GM23338 (cell line): Measurements from ENCODE around the gene VEPH1. TPM values are rescaled to one million over a fixed set of nuclear protein-coding genes. Genes with fewer than 3 reads are reported as not detected.

Source experiments
- ATAC-seq: fragments of 200-7000 bp; cut with Tn5 transposase; 3 replicates; pipeline ENCODE4 v1.9.1; 2020
- DNase-seq: peaks from one replicate; pipeline ENCODE4 v3.0.0-alpha.2; 2015; ENCODE audit warnings: low spot score
- H2AFZ ChIP-seq: fragments of 200-600 bp; sonication (generic); 2 replicates; pipeline ENCODE4 v1.8.0; 2016; ENCODE audit warnings: antibody characterized with exemption, mild to moderate bottlenecking, moderate library complexity
- H3F3A ChIP-seq: fragments of 200-600 bp; sonication (generic); replicated peaks from 2 replicates; pipeline ENCODE4 v1.8.0; 2017; ENCODE audit warnings: antibody characterized with exemption, mixed run types, low read depth
- H3K27ac ChIP-seq: fragments of 200-600 bp; sonication (generic); 2 replicates; pipeline ENCODE4 v1.6.1; 2016; ENCODE audit warnings: low read depth
- H3K27me3 ChIP-seq: fragments of 200-600 bp; sonication (generic); 2 replicates; pipeline ENCODE4 v1.8.0; 2016; ENCODE audit warnings: mild to moderate bottlenecking, mixed run types, moderate library complexity; ENCODE audit not compliant: insufficient read depth
- H3K36me3 ChIP-seq: fragments of 200-600 bp; sonication (generic); 2 replicates; pipeline ENCODE4 v1.8.0; 2016; ENCODE audit warnings: mild to moderate bottlenecking; ENCODE audit not compliant: insufficient read depth
- H3K4me1 ChIP-seq: fragments of 200-600 bp; sonication (generic); 2 replicates; pipeline ENCODE4 v1.8.0; 2016; ENCODE audit warnings: mild to moderate bottlenecking, moderate library complexity; ENCODE audit not compliant: insufficient read depth
- H3K4me2 ChIP-seq: fragments of 200-600 bp; sonication (generic); 2 replicates; pipeline ENCODE4 v1.7.1; 2017; ENCODE audit warnings: mixed run types
- H3K4me3 ChIP-seq: fragments of 200-600 bp; sonication (generic); 2 replicates; pipeline ENCODE4 v1.6.1; 2016; ENCODE audit warnings: mixed run types
- H3K79me2 ChIP-seq: fragments of 200-600 bp; sonication (generic); replicated peaks from 2 replicates; pipeline ENCODE4 v1.8.0; 2017; ENCODE audit warnings: mild to moderate bottlenecking; ENCODE audit not compliant: insufficient read depth
- H3K9me2 ChIP-seq: fragments of 200-600 bp; sonication (generic); 2 replicates; pipeline ENCODE4 v1.8.0; 2017; ENCODE audit not compliant: insufficient read depth
- H4K20me1 ChIP-seq: fragments of 200-600 bp; sonication (generic); replicated peaks from 2 replicates; pipeline ENCODE4 v1.8.0; 2017; ENCODE audit warnings: mild to moderate bottlenecking; ENCODE audit not compliant: insufficient read depth
- H3K27ac Mint-ChIP-seq: 2 replicates; pipeline ENCODE4 v1.8.0; 2020; ENCODE audit warnings: inconsistent platforms, mild to moderate bottlenecking, moderate library complexity, mixed read lengths
- H3K27me3 Mint-ChIP-seq: 3 replicates; pipeline ENCODE4 v1.8.0; 2022; ENCODE audit warnings: low read depth, mild to moderate bottlenecking, moderate library complexity, mixed read lengths, inconsistent platforms; ENCODE audit not compliant: insufficient read depth, poor library complexity
- H3K36me3 Mint-ChIP-seq: 3 replicates; pipeline ENCODE4 v1.8.0; 2021; ENCODE audit warnings: low read depth, mild to moderate bottlenecking, inconsistent platforms, moderate library complexity, mixed read lengths
- H3K4me1 Mint-ChIP-seq: 3 replicates; pipeline ENCODE4 v1.8.0; 2020; ENCODE audit warnings: mild to moderate bottlenecking, inconsistent platforms, mixed read lengths
- H3K4me3 Mint-ChIP-seq: 3 replicates; pipeline ENCODE4 v1.8.0; 2021; ENCODE audit warnings: moderate library complexity, mild to moderate bottlenecking, inconsistent platforms, mixed read lengths
- H3K9me3 Mint-ChIP-seq: 3 replicates; pipeline ENCODE4 v1.8.0; 2020; ENCODE audit warnings: moderate library complexity, mild to moderate bottlenecking, inconsistent platforms, mixed read lengths
- CREB1 ChIP-seq: fragments of 250-450 bp; sonication (Bioruptor Pico); IDR thresholded peaks from 2 replicates; pipeline ENCODE4 v1.5.0; 2020; ENCODE audit warnings: low read depth, mild to moderate bottlenecking, moderate library complexity
- EZH2 ChIP-seq: fragments of 200-600 bp; sonication (generic); IDR thresholded peaks from one replicate; pipeline ENCODE4 v1.8.0; 2017; ENCODE audit warnings: antibody characterized with exemption, mild to moderate bottlenecking, low read depth; ENCODE audit not compliant: unreplicated experiment
- EZH2phosphoT487 ChIP-seq: fragments of 200-600 bp; sonication (generic); IDR thresholded peaks from one replicate; pipeline ENCODE4 v1.8.1; 2018; ENCODE audit warnings: antibody characterized with exemption; ENCODE audit not compliant: unreplicated experiment
- JUNB ChIP-seq: IDR thresholded peaks from one replicate; pipeline ENCODE4 v1.6.1; 2016; ENCODE audit warnings: antibody characterized with exemption; ENCODE audit not compliant: unreplicated experiment
- NANOG ChIP-seq: IDR thresholded peaks from 2 replicates; pipeline ENCODE4 v1.6.1; 2016; ENCODE audit warnings: antibody characterized with exemption, borderline replicate concordance
- POLR2AphosphoS5 ChIP-seq: IDR thresholded peaks from 2 replicates; pipeline ENCODE4 v1.6.1; 2016; ENCODE audit warnings: antibody characterized with exemption, low read depth
- STAT1 ChIP-seq: IDR thresholded peaks from one replicate; pipeline ENCODE4 v1.6.1; 2016; ENCODE audit warnings: antibody characterized with exemption; ENCODE audit not compliant: unreplicated experiment
- ZNF114 ChIP-seq: fragments of 250-450 bp; sonication (Bioruptor Pico); IDR thresholded peaks from 2 replicates; pipeline ENCODE4 v1.5.0; 2020; ENCODE audit warnings: mild to moderate bottlenecking, moderate library complexity
- ZNF331 ChIP-seq: fragments of 250-450 bp; sonication (Bioruptor Pico); IDR thresholded peaks from 2 replicates; pipeline ENCODE4 v1.5.0; 2020; ENCODE audit warnings: low read depth, mild to moderate bottlenecking, moderate library complexity
- polyA plus RNA-seq: library from polyadenylated mRNA; unstranded; fragments of >200 nt; fragmentation: Nextera tagmentation; extraction: Ambion mirVana; gene quantifications from 2 replicates; pipeline ENCODE4 v1.2.1, GENCODE V29; 2016
- total RNA-seq: library from RNA; depleted of rRNA; stranded (reverse); fragments of >200 nt; shearing (Covaris generic); gene quantifications from 2 replicates; pipeline ENCODE4 v1.2.3, GENCODE V29; 2014
- TF ChIP-seq, protein P1 (sequence below): IDR thresholded peaks from one replicate; pipeline ENCODE4 v1.6.1; 2018; ENCODE audit warnings: antibody characterized with exemption; ENCODE audit not compliant: unreplicated experiment
- TF ChIP-seq, protein P2 (sequence below), 2 experiments: fragments of 200-600 bp in 1 of 2; sonication (generic) in 1 of 2; conservative IDR thresholded peaks; 2 replicates each; pipeline versions ENCODE4 v1.5.1 to v1.6.1; 2016 to 2017; ENCODE audit warnings: antibody characterized with exemption in 2 of 2, low read depth in 2 of 2, mild to moderate bottlenecking in 2 of 2, moderate library complexity in 1 of 2
- TF ChIP-seq, protein P3 (sequence below): IDR thresholded peaks from 2 replicates; pipeline ENCODE4 v1.6.1; 2016; ENCODE audit warnings: antibody characterized with exemption
- TF ChIP-seq, protein P4 (sequence below): fragments of 250-450 bp; sonication (Bioruptor Pico); IDR thresholded peaks from 2 replicates; pipeline ENCODE4 v1.5.0; 2020; ENCODE audit warnings: mild to moderate bottlenecking, moderate library complexity

Gene VEPH1
- total and polyA plus RNA-seq, 2 experiments from 2014 or later = 15.4 to 33.8 TPM

DNA sequence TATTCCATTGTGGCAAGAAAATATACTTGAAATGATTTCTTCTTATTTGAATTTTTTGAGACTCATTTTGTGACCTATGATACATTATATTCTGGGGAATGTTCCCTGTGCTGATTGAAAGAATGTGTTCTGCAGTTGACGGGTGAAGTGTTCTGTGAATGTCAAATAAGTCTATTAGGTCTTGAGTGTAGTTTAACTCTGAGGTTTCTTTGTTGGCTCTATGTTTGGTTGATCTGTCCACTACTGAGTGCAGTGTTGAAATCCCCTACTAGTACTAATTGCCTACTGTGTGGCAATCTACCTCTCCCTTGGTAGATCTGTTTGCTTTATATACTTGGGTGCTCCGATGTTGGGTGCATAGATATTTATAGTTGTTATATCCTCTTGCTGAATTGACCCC, 46.3 kb upstream of the VEPH1 start:
- Histone ChIP-seq H3K4me3 (no peak overlapping the region), H3K9me2 (no peaks in the 10 kb centered on the region), H2AFZ (no peak overlapping the region), H3K79me2 (no peaks in the 10 kb centered on the region), H3K4me1 (no peaks in the 10 kb centered on the region), H3K4me2 (no peak overlapping the region), H3F3A (no peaks in the 10 kb centered on the region), H3K27ac (no peak overlapping the region), H3K27me3 (no peaks in the 10 kb centered on the region), H3K36me3 (no peaks in the 10 kb centered on the region), H4K20me1 (no peaks in the 10 kb centered on the region)
- ATAC-seq (no peak), DNase-seq (no peak)
- Mint-ChIP-seq H3K9me3 (no peaks in the 10 kb centered on the region), H3K4me1 (no peaks in the 10 kb centered on the region), H3K4me3 (no peak overlapping the region), H3K27ac (no peak overlapping the region), H3K36me3 (no peaks in the 10 kb centered on the region), H3K27me3 (no peaks in the 10 kb centered on the region)
- TF ChIP-seq POLR2AphosphoS5 (no peak), CREB1 (CRISPR knock-in tag) (no peak), JUNB (no peak), EZH2phosphoT487 (no peak), STAT1 (no peak), EZH2 (no peak), NANOG (no peak), ZNF114 (CRISPR knock-in tag) (no peak), ZNF331 (CRISPR knock-in tag) (no peak)
- TF ChIP-seq, protein P1, sequence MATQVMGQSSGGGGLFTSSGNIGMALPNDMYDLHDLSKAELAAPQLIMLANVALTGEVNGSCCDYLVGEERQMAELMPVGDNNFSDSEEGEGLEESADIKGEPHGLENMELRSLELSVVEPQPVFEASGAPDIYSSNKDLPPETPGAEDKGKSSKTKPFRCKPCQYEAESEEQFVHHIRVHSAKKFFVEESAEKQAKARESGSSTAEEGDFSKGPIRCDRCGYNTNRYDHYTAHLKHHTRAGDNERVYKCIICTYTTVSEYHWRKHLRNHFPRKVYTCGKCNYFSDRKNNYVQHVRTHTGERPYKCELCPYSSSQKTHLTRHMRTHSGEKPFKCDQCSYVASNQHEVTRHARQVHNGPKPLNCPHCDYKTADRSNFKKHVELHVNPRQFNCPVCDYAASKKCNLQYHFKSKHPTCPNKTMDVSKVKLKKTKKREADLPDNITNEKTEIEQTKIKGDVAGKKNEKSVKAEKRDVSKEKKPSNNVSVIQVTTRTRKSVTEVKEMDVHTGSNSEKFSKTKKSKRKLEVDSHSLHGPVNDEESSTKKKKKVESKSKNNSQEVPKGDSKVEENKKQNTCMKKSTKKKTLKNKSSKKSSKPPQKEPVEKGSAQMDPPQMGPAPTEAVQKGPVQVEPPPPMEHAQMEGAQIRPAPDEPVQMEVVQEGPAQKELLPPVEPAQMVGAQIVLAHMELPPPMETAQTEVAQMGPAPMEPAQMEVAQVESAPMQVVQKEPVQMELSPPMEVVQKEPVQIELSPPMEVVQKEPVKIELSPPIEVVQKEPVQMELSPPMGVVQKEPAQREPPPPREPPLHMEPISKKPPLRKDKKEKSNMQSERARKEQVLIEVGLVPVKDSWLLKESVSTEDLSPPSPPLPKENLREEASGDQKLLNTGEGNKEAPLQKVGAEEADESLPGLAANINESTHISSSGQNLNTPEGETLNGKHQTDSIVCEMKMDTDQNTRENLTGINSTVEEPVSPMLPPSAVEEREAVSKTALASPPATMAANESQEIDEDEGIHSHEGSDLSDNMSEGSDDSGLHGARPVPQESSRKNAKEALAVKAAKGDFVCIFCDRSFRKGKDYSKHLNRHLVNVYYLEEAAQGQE = no peak
- TF ChIP-seq, protein P2, sequence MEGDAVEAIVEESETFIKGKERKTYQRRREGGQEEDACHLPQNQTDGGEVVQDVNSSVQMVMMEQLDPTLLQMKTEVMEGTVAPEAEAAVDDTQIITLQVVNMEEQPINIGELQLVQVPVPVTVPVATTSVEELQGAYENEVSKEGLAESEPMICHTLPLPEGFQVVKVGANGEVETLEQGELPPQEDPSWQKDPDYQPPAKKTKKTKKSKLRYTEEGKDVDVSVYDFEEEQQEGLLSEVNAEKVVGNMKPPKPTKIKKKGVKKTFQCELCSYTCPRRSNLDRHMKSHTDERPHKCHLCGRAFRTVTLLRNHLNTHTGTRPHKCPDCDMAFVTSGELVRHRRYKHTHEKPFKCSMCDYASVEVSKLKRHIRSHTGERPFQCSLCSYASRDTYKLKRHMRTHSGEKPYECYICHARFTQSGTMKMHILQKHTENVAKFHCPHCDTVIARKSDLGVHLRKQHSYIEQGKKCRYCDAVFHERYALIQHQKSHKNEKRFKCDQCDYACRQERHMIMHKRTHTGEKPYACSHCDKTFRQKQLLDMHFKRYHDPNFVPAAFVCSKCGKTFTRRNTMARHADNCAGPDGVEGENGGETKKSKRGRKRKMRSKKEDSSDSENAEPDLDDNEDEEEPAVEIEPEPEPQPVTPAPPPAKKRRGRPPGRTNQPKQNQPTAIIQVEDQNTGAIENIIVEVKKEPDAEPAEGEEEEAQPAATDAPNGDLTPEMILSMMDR (conservative IDR thresholded peaks at IDR 0.05; ENCODE audit: low read depth in 2 of 2) = no peak
- TF ChIP-seq, protein P3, sequence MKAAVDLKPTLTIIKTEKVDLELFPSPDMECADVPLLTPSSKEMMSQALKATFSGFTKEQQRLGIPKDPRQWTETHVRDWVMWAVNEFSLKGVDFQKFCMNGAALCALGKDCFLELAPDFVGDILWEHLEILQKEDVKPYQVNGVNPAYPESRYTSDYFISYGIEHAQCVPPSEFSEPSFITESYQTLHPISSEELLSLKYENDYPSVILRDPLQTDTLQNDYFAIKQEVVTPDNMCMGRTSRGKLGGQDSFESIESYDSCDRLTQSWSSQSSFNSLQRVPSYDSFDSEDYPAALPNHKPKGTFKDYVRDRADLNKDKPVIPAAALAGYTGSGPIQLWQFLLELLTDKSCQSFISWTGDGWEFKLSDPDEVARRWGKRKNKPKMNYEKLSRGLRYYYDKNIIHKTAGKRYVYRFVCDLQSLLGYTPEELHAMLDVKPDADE = no peak
- TF ChIP-seq, protein P4, sequence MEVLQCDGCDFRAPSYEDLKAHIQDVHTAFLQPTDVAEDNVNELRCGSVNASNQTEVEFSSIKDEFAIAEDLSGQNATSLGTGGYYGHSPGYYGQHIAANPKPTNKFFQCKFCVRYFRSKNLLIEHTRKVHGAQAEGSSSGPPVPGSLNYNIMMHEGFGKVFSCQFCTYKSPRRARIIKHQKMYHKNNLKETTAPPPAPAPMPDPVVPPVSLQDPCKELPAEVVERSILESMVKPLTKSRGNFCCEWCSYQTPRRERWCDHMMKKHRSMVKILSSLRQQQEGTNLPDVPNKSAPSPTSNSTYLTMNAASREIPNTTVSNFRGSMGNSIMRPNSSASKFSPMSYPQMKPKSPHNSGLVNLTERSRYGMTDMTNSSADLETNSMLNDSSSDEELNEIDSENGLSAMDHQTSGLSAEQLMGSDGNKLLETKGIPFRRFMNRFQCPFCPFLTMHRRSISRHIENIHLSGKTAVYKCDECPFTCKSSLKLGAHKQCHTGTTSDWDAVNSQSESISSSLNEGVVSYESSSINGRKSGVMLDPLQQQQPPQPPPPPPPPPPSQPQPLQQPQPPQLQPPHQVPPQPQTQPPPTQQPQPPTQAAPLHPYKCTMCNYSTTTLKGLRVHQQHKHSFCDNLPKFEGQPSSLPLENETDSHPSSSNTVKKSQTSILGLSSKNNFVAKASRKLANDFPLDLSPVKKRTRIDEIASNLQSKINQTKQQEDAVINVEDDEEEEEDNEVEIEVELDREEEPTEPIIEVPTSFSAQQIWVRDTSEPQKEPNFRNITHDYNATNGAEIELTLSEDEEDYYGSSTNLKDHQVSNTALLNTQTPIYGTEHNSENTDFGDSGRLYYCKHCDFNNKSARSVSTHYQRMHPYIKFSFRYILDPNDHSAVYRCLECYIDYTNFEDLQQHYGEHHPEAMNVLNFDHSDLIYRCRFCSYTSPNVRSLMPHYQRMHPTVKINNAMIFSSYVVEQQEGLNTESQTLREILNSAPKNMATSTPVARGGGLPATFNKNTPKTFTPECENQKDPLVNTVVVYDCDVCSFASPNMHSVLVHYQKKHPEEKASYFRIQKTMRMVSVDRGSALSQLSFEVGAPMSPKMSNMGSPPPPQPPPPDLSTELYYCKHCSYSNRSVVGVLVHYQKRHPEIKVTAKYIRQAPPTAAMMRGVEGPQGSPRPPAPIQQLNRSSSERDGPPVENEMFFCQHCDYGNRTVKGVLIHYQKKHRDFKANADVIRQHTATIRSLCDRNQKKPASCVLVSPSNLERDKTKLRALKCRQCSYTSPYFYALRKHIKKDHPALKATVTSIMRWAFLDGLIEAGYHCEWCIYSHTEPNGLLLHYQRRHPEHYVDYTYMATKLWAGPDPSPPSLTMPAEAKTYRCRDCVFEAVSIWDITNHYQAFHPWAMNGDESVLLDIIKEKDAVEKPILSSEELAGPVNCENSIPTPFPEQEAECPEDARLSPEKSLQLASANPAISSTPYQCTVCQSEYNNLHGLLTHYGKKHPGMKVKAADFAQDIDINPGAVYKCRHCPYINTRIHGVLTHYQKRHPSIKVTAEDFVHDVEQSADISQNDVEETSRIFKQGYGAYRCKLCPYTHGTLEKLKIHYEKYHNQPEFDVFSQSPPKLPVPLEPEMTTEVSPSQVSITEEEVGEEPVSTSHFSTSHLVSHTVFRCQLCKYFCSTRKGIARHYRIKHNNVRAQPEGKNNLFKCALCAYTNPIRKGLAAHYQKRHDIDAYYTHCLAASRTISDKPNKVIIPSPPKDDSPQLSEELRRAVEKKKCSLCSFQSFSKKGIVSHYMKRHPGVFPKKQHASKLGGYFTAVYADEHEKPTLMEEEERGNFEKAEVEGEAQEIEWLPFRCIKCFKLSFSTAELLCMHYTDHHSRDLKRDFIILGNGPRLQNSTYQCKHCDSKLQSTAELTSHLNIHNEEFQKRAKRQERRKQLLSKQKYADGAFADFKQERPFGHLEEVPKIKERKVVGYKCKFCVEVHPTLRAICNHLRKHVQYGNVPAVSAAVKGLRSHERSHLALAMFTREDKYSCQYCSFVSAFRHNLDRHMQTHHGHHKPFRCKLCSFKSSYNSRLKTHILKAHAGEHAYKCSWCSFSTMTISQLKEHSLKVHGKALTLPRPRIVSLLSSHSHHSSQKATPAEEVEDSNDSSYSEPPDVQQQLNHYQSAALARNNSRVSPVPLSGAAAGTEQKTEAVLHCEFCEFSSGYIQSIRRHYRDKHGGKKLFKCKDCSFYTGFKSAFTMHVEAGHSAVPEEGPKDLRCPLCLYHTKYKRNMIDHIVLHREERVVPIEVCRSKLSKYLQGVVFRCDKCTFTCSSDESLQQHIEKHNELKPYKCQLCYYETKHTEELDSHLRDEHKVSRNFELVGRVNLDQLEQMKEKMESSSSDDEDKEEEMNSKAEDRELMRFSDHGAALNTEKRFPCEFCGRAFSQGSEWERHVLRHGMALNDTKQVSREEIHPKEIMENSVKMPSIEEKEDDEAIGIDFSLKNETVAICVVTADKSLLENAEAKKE (CRISPR knock-in tag) = no peak
